GM13977 (cell line): Measurements from ENCODE around the gene CCZ1.
"Not testable (repeated sequence)": the region's sequence is repeated elsewhere in the genome, so short reads cannot be mapped to it uniquely, and the experiment has no call there.

Source experiments
- DNase-seq: peaks from one replicate; pipeline ENCODE4 v3.0.0; 2012; ENCODE audit warnings: low spot score
- CTCF ChIP-seq: IDR thresholded peaks from 2 replicates; pipeline ENCODE4 v1.5.1; 2012; ENCODE audit warnings: mild to moderate bottlenecking, control low read depth; ENCODE audit not compliant: insufficient read depth; ENCODE audit errors: extremely low read depth, missing control alignments
- in situ Hi-C: fragments of 300-500 bp; cut with MboI; formaldehyde crosslinking; loops from one replicate; pipeline ENCODE4 v1.12.0; 2022; ENCODE audit warnings: low sequenced_read_pairs, low pct_unique_long_range_greater_than_20kb, mixed read lengths, inconsistent platforms; ENCODE audit not compliant: unreplicated experiment

Gene CCZ1

GRCh38 chr7:5869691-5870090 lies 28.8 kb upstream of the CCZ1 start:
- in situ Hi-C loops = loop anchor here (25.0 kb wide), 1 partner anchor 143 kb away; the partner anchor contains the start of genes AIMP2 and PMS2
- DNase-seq = no peak
- no peak for TF ChIP-seq CTCF

- no peak for DNase-seq
- in situ Hi-C loops = loop anchor here (25.0 kb wide), 1 partner anchor 142 kb away; the partner anchor contains the start of genes AIMP2 and PMS2
- TF ChIP-seq CTCF = no peak
These were observed 28.2 kb upstream of the CCZ1 start for GRCh38 chr7:5870311-5870710.

GRCh38 chr7:5872326-5872725 lies 26.2 kb upstream of the CCZ1 start:
- in situ Hi-C loops = loop anchor here (25.0 kb wide), 1 partner anchor 140 kb away; the partner anchor contains the start of genes AIMP2 and PMS2
- no peak for DNase-seq
- TF ChIP-seq CTCF = no peak

GRCh38 chr7:5879591-5879990 lies 18.9 kb upstream of the CCZ1 start:
- in situ Hi-C loops = not testable (repeated sequence)

GRCh38 chr7:5880106-5880505 lies 18.4 kb upstream of the CCZ1 start:
- in situ Hi-C loops, DNase-seq: not testable (repeated sequence)

More at GRCh38 chr7:5879591-5879990, 18.9 kb upstream of the CCZ1 start:
- not testable (repeated sequence) for DNase-seq

GRCh38 chr7:5884431-5884830 lies 14.1 kb upstream of the CCZ1 start:
- in situ Hi-C loops, DNase-seq: not testable (repeated sequence)

GRCh38 chr7:5888021-5888420 lies 10.5 kb upstream of the CCZ1 start:
- DNase-seq, in situ Hi-C loops: not testable (repeated sequence)

- DNase-seq, in situ Hi-C loops: not testable (repeated sequence)
These were observed 8.3 kb upstream of the CCZ1 start for GRCh38 chr7:5890244-5890643.

GRCh38 chr7:5892498-5892897 lies 6.0 kb upstream of the CCZ1 start:
- in situ Hi-C loops = no loop called here
- DNase-seq = no peak
- TF ChIP-seq CTCF = no peak

GRCh38 chr7:5897369-5897919 lies 1.1 kb upstream of the CCZ1 start:
- in situ Hi-C loops, DNase-seq: not testable (repeated sequence)

- not testable (repeated sequence) for DNase-seq
- in situ Hi-C loops = loop anchor here (25.0 kb wide), 1 partner anchor 909 kb away; no protein-coding TSS in a partner anchor
These were observed 4.5 kb downstream of the CCZ1 start for GRCh38 chr7:5903002-5903401.

GRCh38 chr7:5904726-5905125 lies 6.2 kb downstream of the CCZ1 start:
- in situ Hi-C loops = loop anchor here (25.0 kb wide), 1 partner anchor 908 kb away; no protein-coding TSS in a partner anchor
- DNase-seq = not testable (repeated sequence)

- in situ Hi-C loops = loop anchor here (25.0 kb wide), 1 partner anchor 903 kb away; no protein-coding TSS in a partner anchor
- not testable (repeated sequence) for DNase-seq
These were observed 10.3 kb downstream of the CCZ1 start for GRCh38 chr7:5908835-5909234.
